Neutrophil (primary cell): ENCODE measurements around the gene TECPR1.

Source experiments
- H3K27ac ChIP-seq: fragments of 200-600 bp; sonication (generic); 2 replicates; pipeline ENCODE4 v1.5.1; 2016; ENCODE audit warnings: mild to moderate bottlenecking, moderate library complexity
- H3K27me3 ChIP-seq: fragments of 200-600 bp; sonication (generic); 2 replicates; pipeline ENCODE4 v1.6.0; 2016; ENCODE audit warnings: mild to moderate bottlenecking
- H3K36me3 ChIP-seq: fragments of 200-600 bp; sonication (generic); 2 replicates; pipeline ENCODE4 v1.5.1; 2017
- H3K4me1 ChIP-seq, 2 experiments: fragments of 200-600 bp in 1 of 2; sonication (generic) in 1 of 2; 1 replicate in 1 of 2; 2 replicates in 1 of 2; pipeline versions ENCODE4 v1.5.1 to v1.6.1; 2013 to 2016; ENCODE audit warnings: low read depth in 1 of 2, low read length in 1 of 2, mild to moderate bottlenecking in 1 of 2, moderate library complexity in 1 of 2; ENCODE audit not compliant: control insufficient read depth in 1 of 2, insufficient read depth in 1 of 2
- H3K4me3 ChIP-seq, 2 experiments: fragments of 200-600 bp in 1 of 2; sonication (generic) in 1 of 2; 1 replicate in 1 of 2; 2 replicates in 1 of 2; pipeline ENCODE4 v1.5.1; 2013 to 2016; ENCODE audit warnings: low read depth in 1 of 2, low read length in 1 of 2, mild to moderate bottlenecking in 1 of 2, moderate library complexity in 1 of 2
- H3K9me3 ChIP-seq: fragments of 200-600 bp; sonication (generic); 2 replicates; pipeline ENCODE4 v1.5.1; 2016
- TF ChIP-seq, protein P1 (sequence below): fragments of 200-600 bp; sonication (generic); IDR thresholded peaks from 2 replicates; pipeline ENCODE4 v1.5.1; 2016; ENCODE audit warnings: antibody characterized with exemption

The TECPR1 gene

DNA sequence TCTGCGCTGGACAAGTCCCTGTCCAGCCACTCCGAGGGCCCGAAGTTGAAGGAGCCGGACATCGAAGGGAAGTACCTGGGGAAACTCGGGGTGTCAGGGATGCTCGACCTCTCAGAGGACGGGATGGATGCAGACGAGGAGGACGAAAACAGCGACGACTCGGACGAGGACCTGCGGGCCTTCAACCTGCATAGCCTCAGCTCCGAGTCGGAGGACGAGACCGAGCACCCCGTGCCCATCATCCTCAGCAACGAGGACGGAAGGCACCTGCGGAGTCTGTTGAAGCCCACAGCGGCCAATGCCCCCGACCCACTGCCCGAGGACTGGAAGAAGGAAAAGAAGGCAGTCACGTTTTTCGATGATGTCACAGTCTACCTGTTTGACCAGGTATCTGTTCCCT is 57.8 kb downstream of the TECPR1 start:
- H3K36me3 ChIP-seq = peaks cover 84% of the 10 kb centered on the region
- no peaks in the 10 kb centered on the region for H3K27me3 ChIP-seq
- H3K27ac ChIP-seq = no peak overlapping the region
- no peaks in the 10 kb centered on the region for H3K9me3 ChIP-seq
- H3K4me1 ChIP-seq = peaks cover 0 to 2% of the 10 kb centered on the region in 2 experiments
- no peak overlapping the region for H3K4me3 ChIP-seq
- TF ChIP-seq, protein P1, sequence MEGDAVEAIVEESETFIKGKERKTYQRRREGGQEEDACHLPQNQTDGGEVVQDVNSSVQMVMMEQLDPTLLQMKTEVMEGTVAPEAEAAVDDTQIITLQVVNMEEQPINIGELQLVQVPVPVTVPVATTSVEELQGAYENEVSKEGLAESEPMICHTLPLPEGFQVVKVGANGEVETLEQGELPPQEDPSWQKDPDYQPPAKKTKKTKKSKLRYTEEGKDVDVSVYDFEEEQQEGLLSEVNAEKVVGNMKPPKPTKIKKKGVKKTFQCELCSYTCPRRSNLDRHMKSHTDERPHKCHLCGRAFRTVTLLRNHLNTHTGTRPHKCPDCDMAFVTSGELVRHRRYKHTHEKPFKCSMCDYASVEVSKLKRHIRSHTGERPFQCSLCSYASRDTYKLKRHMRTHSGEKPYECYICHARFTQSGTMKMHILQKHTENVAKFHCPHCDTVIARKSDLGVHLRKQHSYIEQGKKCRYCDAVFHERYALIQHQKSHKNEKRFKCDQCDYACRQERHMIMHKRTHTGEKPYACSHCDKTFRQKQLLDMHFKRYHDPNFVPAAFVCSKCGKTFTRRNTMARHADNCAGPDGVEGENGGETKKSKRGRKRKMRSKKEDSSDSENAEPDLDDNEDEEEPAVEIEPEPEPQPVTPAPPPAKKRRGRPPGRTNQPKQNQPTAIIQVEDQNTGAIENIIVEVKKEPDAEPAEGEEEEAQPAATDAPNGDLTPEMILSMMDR = no peak

DNA sequence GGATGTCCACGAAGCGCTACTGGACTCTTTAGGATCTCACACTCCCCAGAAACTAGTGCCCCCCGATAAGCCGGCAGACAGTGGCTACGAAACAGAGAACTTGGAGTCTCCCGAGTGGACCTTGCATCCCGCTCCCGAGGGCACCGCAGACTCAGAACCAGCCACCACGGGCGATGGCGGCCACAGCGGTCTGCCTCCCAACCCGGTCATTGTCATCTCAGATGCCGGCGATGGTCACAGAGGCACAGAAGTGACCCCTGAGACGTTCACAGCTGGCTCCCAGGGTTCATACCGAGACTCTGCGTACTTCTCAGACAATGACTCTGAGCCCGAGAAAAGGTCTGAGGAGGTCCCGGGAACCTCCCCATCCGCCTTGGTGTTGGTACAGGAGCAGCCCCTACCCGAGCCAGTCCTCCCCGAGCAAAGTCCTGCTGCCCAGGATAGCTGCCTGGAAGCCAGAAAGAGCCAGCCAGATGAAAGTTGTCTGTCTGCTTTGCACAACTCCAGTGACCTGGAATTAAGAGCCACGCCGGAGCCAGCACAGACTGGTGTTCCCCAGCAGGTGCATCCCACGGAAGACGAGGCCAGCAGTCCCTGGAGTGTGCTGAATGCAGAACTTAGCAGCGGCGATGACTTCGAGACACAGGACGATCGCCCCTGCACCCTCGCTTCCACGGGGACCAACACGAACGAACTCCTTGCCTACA is 58.4 kb downstream of the TECPR1 start:
- H3K9me3 ChIP-seq = no peaks in the 10 kb centered on the region
- peaks cover 0 to 2% of the 10 kb centered on the region in 2 experiments for H3K4me1 ChIP-seq
- peaks cover 87% of the 10 kb centered on the region for H3K36me3 ChIP-seq
- H3K27me3 ChIP-seq = no peaks in the 10 kb centered on the region
- H3K27ac ChIP-seq = no peak overlapping the region
- H3K4me3 ChIP-seq = no peak overlapping the region
- TF ChIP-seq, protein P1 = no peak

- peaks cover 89% of the 10 kb centered on the region for H3K36me3 ChIP-seq
- H3K4me3 ChIP-seq = no peak overlapping the region
- H3K27me3 ChIP-seq = no peaks in the 10 kb centered on the region
- TF ChIP-seq, protein P1 = no peak
- H3K9me3 ChIP-seq = no peaks in the 10 kb centered on the region
- H3K27ac ChIP-seq = no peak overlapping the region
- peaks cover 0 to 2% of the 10 kb centered on the region in 2 experiments for H3K4me1 ChIP-seq
These were observed 59.1 kb downstream of the TECPR1 start for GRCh38 chr7:98192781-98193457.

- H3K4me1 ChIP-seq = peaks cover 0 to 2% of the 10 kb centered on the region in 2 experiments
- TF ChIP-seq, protein P1 = no peak
- no peak overlapping the region for H3K27ac ChIP-seq
- H3K9me3 ChIP-seq = no peaks in the 10 kb centered on the region
- H3K27me3 ChIP-seq = no peaks in the 10 kb centered on the region
- no peak overlapping the region for H3K4me3 ChIP-seq
- H3K36me3 ChIP-seq = peaks cover 88% of the 10 kb centered on the region
These were observed 60.2 kb downstream of the TECPR1 start for GRCh38 chr7:98191668-98192431.

DNA sequence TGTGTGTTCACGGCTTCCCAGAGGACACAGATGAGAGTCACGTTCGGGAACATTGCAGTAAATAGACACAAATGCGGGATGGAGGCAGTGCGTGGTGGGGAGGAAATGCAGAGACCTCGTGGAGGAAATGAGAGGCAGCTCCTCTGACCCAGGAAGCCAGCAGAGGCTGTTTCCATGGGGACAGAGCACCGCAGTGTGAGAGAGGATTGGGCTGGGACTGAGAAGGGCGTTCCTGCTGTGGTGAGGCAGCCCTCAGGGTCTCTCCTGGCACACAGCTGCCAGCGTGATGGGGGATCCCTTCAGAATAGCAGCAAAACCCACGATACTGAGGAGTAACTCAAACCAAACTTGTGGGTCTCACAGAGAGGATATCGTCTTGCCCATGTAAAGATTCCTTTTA is 62.5 kb downstream of the TECPR1 start:
- no peak overlapping the region for H3K4me3 ChIP-seq
- no peaks in the 10 kb centered on the region for H3K9me3 ChIP-seq
- no peak overlapping the region for H3K27ac ChIP-seq
- H3K27me3 ChIP-seq = no peaks in the 10 kb centered on the region
- H3K36me3 ChIP-seq = peaks cover 72% of the 10 kb centered on the region
- peaks cover 2 to 4% of the 10 kb centered on the region in 2 experiments for H3K4me1 ChIP-seq
- TF ChIP-seq, protein P1 = no peak
